Calu3 (cell line): Measurements from ENCODE around the gene ZNF30. TPM values are rescaled to one million over a fixed set of nuclear protein-coding genes. Genes with fewer than 3 reads are reported as not detected.

Experiments used
- BruUV-seq: library from RNA; stranded (reverse); fragments of 400-500 nt; replicated peaks from 2 replicates; lab custom pipeline; 2021; lab: Mats Ljungman, UMichigan
- CTCF ChIA-PET: fragments of 300-600 bp; sonication (Branson Sonifier 250); formaldehyde crosslinking; loops from one replicate; lab custom pipeline; 2022; ENCODE audit warnings: antibody characterized with exemption; lab: Charles Lee
- DNase-seq: peaks from one replicate; pipeline ENCODE4 v3.0.0; 2022
- H3K27ac Mint-ChIP-seq: one replicate; pipeline ENCODE4 v1.8.0; 2022; ENCODE audit warnings: mixed read lengths; ENCODE audit not compliant: unreplicated experiment
- H3K27me3 Mint-ChIP-seq: one replicate; pipeline ENCODE4 v1.8.0; 2022; ENCODE audit warnings: mixed read lengths; ENCODE audit not compliant: unreplicated experiment
- H3K36me3 Mint-ChIP-seq: one replicate; pipeline ENCODE4 v1.8.0; 2022; ENCODE audit warnings: mild to moderate bottlenecking, moderate library complexity, mixed read lengths; ENCODE audit not compliant: insufficient read depth, unreplicated experiment
- H3K4me1 Mint-ChIP-seq: one replicate; pipeline ENCODE4 v1.8.0; 2022; ENCODE audit warnings: mild to moderate bottlenecking, low read depth, mixed read lengths; ENCODE audit not compliant: unreplicated experiment
- H3K4me3 Mint-ChIP-seq: one replicate; pipeline ENCODE4 v1.8.0; 2022; ENCODE audit warnings: mild to moderate bottlenecking, low read depth, moderate library complexity, mixed read lengths; ENCODE audit not compliant: unreplicated experiment
- H3K9me3 Mint-ChIP-seq: one replicate; pipeline ENCODE4 v1.8.0; 2022; ENCODE audit warnings: low read depth, mixed read lengths; ENCODE audit not compliant: unreplicated experiment
- intact Hi-C: fragments of 100-400 bp; cut with micrococcal nuclease; formaldehyde crosslinking; loops from one replicate; pipeline ENCODE4 v1.10.0; 2022; ENCODE audit not compliant: unreplicated experiment
- total RNA-seq: library from RNA; stranded (reverse); gene quantifications from 2 replicates; pipeline ENCODE4 v1.2.3, GENCODE V29; 2022
- TF ChIP-seq, protein P1 (sequence below): fragments of 200-600 bp; IDR thresholded peaks from one replicate; pipeline ENCODE4 v1.8.0; 2022; ENCODE audit warnings: antibody characterized with exemption; ENCODE audit not compliant: unreplicated experiment

The ZNF30 gene
- total RNA-seq, 1 experiment from 2014 or later: 2.9 TPM

DNA sequence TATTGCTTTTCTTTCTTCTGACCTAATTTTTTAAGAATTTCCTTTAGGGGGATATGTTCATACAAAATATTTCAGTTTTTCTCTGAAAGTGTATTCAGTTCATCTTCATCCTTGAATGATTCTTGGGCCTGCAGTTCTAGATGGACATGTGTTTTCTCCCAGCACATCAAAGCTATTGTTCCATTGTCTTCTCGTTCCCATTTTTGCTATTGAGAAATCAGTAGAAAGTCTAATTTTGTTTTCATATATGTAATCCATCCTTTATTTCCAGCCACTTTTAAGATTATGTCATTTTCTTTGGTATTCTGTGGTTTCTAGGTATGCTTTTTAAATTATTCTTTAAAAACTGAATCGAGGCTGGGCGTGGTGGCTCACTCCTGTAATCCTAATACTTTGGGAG lies 57.6 kb downstream of the ZNF30 start:
- BruUV-seq: no TSS peak
- CTCF ChIA-PET: interaction anchor here (0.6 to 1.0 kb wide), 2 partner anchors 9 to 17 kb away, joined by 3 read pairs; no protein-coding TSS in a partner anchor
- no peaks in the 10 kb centered on the region for H3K36me3 Mint-ChIP-seq
- H3K27me3 Mint-ChIP-seq: peaks cover 21% of the 10 kb centered on the region
- intact Hi-C loops: no loop called here
- TF ChIP-seq, protein P1, sequence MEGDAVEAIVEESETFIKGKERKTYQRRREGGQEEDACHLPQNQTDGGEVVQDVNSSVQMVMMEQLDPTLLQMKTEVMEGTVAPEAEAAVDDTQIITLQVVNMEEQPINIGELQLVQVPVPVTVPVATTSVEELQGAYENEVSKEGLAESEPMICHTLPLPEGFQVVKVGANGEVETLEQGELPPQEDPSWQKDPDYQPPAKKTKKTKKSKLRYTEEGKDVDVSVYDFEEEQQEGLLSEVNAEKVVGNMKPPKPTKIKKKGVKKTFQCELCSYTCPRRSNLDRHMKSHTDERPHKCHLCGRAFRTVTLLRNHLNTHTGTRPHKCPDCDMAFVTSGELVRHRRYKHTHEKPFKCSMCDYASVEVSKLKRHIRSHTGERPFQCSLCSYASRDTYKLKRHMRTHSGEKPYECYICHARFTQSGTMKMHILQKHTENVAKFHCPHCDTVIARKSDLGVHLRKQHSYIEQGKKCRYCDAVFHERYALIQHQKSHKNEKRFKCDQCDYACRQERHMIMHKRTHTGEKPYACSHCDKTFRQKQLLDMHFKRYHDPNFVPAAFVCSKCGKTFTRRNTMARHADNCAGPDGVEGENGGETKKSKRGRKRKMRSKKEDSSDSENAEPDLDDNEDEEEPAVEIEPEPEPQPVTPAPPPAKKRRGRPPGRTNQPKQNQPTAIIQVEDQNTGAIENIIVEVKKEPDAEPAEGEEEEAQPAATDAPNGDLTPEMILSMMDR: no peak
- no peak overlapping the region for H3K4me3 Mint-ChIP-seq
- peaks cover 9% of the 10 kb centered on the region for H3K4me1 Mint-ChIP-seq
- H3K27ac Mint-ChIP-seq: no peak overlapping the region
- DNase-seq: no peak
- H3K9me3 Mint-ChIP-seq: peaks cover 6% of the 10 kb centered on the region

DNA sequence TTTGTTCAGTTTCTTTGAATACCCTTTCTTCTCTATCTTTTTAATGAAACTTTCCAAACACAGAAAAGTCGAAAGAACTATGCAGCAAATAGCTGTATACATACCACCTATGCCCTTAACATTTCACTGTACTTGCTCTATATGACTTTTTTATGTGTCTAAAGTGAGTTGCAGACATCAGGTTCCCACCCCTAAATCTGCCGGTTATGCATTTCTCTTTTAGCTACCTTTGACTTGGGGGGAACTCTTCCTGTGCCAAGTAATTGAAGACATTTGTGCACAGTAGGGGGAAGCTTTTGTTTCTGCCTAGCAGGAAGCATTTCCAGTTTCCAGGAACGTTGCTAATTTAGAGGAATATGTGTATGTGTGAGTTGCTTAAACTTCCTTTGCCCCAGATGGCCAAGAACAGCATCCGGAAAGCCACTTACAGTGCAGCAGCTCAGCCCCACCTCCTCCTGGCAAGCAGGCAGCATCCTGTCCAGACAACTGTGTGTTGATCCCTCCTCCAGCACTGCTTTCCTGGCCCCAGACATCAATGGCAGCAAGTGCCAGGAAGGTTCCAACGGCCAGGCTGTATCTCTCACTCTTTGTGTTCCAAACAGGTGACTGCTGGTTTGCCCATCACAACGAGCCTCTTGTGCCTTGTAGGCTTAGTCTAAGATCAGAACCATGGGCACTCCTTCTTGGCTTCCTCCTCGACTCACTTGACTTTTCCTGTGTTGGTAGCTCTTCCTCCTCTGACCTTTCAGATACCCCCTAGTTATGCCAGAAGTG lies 58.7 kb downstream of the ZNF30 start:
- peaks cover 6% of the 10 kb centered on the region for H3K9me3 Mint-ChIP-seq
- TF ChIP-seq, protein P1: no peak
- no peak for DNase-seq
- peaks cover 13% of the 10 kb centered on the region for H3K27me3 Mint-ChIP-seq
- H3K4me1 Mint-ChIP-seq: peaks cover 9% of the 10 kb centered on the region
- no peak overlapping the region for H3K4me3 Mint-ChIP-seq
- CTCF ChIA-PET: interaction anchor here (0.6 to 0.9 kb wide), 2 partner anchors 21 to 53 kb away, joined by 3 to 4 read pairs; no protein-coding TSS in a partner anchor
- BruUV-seq: no TSS peak
- intact Hi-C loops: no loop called here
- no peak overlapping the region for H3K27ac Mint-ChIP-seq
- no peaks in the 10 kb centered on the region for H3K36me3 Mint-ChIP-seq

DNA sequence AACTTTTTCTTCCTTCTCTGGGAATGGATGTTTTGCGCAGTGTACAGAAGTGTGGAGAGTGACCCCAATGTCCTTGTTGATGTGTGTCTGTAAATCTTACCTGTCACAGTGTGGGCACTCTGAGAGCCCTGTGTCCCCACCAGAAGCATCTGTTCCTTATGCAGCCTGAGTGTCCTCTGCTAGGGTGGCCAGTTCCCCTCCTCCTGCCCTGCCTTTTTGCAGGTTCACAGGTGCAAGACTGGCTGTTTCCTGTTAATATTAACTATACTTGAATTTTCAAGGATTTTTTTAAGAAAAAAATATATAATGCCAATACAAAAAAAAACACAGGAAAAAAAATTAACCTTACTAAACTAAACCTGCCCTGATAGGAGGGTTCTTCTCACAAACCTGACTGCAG lies 61.4 kb downstream of the ZNF30 start:
- no peaks in the 10 kb centered on the region for H3K36me3 Mint-ChIP-seq
- DNase-seq: no peak
- BruUV-seq: no TSS peak
- H3K27me3 Mint-ChIP-seq: peaks cover under 1% of the 10 kb centered on the region
- CTCF ChIA-PET: no interaction called here
- intact Hi-C loops: no loop called here
- TF ChIP-seq, protein P1: no peak
- H3K27ac Mint-ChIP-seq: no peak overlapping the region
- peaks cover 9% of the 10 kb centered on the region for H3K4me1 Mint-ChIP-seq
- H3K4me3 Mint-ChIP-seq: no peak overlapping the region
- H3K9me3 Mint-ChIP-seq: peaks cover 6% of the 10 kb centered on the region

DNA sequence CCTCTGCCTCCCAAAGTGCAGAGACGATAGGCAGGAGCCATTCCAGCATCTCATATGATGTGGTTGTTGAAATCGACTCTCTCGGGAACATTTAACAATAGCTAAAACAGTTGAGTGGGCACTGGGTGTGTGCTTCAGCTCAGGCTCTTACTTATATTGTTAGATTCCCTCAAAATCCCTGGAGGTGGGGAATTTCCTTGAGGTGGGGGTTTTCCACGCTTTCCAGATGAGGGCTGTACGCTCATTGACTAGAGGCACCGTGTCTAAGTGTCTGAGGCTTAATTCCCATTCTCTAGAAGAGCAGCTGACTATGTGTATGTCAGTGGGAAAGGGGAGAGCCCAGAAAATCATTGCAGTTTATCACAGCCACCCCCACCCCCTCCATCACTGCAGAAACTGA lies 62.6 kb downstream of the ZNF30 start:
- no TSS peak for BruUV-seq
- CTCF ChIA-PET: interaction anchor here (0.6 kb wide), 1 partner anchor 11 kb away, joined by 8 read pairs; the partner anchor contains the start of gene GRAMD1A
- Mint-ChIP-seq H3K27me3 (no peaks in the 10 kb centered on the region), H3K36me3 (no peaks in the 10 kb centered on the region), H3K27ac (no peak overlapping the region), H3K9me3 (peaks cover 4% of the 10 kb centered on the region), H3K4me3 (no peak overlapping the region), H3K4me1 (peaks cover 18% of the 10 kb centered on the region)
- intact Hi-C loops: no loop called here
- TF ChIP-seq, protein P1: no peak
- DNase-seq: no peak
